SKM-1 treated with dmso at 0.1 percent for 144 hours (cell line): Measurements from ENCODE around the gene PRRX1.

Experiments used
- DNase-seq: peaks from one replicate; lab custom pipeline; 2025; ENCODE audit not compliant: unreplicated experiment; lab: John Stamatoyannopoulos, UW

PRRX1 gene

DNA sequence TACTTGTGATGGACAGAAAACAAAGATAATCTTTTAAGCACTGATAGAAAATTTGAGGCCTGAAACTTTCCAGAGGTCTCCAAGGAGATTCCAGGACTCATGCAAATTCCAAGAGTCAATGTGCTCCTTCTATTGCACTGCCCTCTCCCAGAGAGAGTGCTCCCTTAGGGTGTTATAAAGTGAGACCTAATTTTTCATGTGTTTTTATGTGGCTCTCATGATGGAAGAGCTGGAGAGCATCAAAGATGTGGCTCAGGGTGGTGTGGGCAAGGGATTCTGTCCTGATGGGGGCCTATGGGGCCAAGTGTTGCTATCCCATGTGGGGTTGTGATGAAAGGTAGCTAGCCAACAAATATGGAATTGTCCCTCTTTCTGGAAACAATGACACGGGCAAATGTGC lies 101.3 kb downstream of the PRRX1 start:
- no peak for DNase-seq

DNA sequence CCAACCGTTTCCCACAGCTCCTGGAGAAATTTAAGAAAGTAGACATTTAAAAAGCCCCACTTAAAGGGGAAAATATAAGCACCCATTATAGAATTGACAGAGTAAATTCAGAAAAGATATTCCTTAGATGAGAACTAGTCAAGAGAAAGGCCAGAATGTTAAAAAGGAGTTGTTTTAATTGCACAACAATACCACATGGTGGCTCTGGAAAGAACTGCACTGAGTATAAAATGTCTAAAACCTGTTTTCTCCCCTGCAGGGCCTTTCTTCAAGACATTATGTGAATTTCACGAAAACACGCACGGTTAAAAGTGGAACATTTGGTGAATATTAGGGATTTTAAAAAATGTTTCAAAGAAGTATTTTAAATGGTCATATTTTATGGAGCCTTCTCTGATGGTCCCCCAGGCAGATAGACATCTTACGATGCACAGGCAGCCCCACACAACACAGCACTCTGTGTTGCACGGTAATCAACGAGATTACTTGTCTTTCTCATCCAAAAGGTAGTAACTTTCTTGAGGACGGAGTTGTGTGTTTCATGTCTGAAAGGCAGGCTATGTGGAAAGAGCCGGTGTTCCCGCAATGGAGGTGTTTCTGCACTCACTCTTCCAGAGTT lies 101.9 kb downstream of the PRRX1 start:
- no peak for DNase-seq

DNA sequence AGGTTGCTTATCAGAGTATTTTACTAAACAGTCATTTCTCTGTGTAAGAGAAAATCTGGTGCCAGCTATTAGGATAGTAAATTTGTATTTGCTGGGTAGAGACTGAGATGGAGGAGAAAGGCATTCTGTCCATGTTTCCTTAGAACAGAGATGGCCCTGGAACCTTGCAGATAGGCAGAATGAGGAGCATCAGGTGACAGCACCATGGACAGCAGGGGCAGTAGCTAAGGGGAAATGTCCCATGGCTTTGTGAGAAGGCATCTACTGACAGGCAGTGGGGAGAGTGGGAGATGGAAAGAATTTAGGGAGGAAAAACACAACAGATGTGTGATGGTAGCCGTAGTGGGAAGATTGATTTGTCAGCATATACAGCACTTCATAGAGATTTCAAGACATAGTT lies 105.0 kb downstream of the PRRX1 start:
- no peak for DNase-seq

DNA sequence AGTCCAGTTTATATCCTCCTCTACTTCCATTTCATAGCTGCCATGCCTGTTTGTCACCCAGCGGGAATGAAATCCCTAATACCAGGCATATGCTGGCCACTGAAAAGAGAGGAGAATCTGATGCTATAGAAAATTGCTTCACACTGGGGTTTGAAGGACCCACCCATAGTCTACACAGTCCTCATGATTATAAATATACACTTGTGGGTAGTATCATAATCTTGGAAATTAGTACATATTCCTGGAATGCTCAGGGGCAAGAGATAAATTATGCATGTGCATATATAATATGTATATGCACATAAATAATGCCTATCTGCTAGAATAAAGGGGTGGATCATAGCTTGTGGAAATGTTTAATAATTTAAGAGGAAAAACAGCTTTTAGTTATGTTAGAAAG lies 105.8 kb downstream of the PRRX1 start:
- no peak for DNase-seq

DNA sequence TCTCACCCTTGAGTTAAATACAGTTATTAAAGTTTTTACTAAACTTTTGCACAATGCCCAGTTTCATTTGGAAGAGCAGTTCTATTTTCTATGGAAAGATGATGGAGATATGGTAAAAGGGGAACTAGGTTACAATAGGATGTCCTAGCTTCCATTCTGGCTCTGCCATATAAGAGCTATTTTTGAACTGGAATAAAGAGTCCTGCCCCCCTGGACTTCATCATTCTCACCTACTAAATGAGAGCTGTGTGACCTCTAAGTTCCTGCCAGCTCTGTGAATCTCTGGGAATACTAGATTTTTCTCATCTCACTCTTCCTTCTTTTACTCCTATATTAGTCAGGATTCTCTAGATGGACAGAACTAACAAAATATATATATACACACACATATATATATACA lies 106.3 kb downstream of the PRRX1 start:
- no peak for DNase-seq

DNA sequence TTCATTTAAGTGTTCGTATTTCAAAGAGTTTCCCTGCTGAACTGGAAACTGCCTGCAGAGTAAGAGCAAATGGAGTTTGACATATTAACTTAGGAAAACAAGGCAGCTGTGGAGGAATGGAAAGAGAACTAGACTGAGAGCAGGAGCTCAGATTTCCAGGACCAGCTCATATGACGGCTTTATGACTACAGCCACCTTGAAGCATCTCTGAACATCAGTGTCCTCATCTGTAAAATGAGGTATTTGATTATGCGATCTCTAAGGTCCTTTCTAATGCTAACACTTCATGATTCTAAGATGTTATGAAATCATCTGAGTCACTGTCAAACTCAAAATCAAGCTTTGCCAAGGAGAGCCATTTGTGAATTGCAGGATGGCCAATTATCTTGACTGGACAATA lies 112.3 kb downstream of the PRRX1 start:
- DNase-seq, result no peak

DNA sequence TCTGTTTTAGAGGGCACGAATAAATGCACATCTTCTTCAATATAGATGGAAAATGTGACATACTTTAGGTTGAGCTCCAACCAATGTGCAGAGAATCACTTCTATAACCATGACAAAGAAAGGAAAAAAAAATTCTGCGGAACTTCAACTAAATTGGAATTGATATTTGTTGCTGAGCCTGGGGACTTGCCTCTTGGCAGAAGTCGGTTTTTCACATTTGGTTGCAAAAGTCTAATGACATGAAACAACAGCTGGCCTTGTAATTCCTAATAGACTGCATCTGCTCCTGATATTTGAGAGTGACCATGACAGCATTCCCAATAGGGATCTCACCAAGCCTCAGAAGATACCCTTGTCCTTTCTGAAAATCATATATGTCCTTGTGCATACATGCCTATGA lies 112.8 kb downstream of the PRRX1 start:
- DNase-seq, result no peak
